Kidney capillary endothelial cell (primary cell): ENCODE data around the gene KCNG4.
"Not testable (repeated sequence)": the region's sequence is repeated elsewhere in the genome, so short reads cannot be mapped to it uniquely, and the experiment has no call there.

Experiments used
- DNase-seq: peaks from one replicate; pipeline ENCODE4 v3.0.0-alpha.2; 2018; ENCODE audit warnings: low spot score

KCNG4 gene

DNA sequence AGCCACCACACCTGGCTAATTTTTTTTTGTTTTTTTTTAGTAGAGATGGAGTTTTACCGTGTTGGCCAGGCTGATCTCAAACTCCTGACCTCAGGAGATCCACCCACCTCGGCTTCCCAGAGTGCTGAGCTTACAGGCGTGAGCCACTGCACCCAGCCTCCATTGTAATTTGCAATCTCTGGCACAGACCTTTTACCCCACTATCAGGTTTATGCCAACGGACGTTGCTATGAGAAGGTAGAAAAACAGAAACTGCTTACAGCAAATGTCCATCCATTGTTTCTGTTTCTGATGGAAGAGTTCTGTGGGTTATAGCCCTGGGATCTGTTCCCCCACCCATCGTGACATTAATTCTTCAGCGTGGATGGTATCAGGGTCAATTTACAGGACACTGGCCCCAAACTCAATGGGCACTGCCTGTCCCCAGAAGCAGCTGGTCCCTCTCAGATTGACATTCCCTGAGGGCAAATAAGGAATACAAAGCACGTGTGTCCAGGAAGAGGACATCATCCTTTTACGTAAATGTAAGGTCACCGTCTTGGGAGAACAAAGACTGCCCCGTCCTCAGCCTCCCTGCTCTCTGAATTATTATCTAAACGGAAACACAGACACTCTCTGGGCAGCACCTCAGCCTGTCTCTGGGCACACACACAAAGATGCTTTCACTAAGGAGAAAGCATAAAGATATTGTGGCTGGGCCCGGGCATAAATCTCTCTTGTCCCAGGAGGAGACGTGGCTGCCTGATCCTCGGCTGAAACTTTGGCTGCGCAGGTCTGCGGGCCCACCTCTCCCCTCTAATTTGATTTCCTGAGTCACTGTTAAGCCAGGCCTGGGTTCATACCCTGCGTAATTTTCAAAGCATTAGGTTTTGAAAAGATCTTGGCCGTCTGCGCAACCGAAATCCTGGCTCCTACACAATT, 5.2 kb downstream of the KCNG4 start:
- DNase-seq: peak; percentile 10

DNA sequence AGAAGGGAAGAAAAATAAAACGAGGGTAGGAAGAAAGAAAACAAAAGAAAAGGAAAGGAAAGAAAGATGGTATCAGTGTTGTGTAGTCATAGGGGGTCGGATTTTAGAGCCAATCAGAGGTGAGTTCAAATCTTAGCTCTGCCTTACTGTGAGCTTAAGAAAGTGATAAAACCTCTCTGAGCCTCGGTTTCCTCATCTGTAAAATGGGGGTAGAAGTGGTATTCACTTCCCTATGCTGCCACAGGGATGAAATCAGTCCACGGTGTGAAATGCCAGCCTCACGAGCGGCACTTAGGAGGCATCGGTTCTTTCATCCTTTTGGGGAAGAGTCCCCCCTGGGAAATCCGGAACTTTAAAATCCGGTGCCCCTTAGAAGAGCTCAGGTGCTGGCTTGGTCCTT, 6.1 kb downstream of the KCNG4 start:
- no peak for DNase-seq

DNA sequence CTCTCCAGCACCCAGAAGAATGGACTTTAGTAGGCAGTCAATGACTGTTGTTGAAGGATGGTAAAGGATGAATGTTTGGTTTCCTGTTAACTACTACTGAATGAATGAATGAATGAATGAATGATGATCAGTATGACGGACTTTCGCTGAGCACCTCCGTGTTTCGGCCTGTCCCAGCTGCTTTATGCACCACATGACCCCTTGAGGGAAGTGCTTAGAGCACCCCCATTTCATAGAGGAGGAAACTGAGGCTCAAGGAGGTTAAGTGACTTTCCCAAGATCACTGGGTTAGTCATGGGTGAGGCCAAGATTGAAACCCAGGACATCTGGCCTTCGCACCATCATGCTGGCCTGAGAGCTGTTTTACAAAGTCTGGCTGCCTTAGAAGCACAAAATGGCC, 6.8 kb downstream of the KCNG4 start:
- no peak for DNase-seq

DNA sequence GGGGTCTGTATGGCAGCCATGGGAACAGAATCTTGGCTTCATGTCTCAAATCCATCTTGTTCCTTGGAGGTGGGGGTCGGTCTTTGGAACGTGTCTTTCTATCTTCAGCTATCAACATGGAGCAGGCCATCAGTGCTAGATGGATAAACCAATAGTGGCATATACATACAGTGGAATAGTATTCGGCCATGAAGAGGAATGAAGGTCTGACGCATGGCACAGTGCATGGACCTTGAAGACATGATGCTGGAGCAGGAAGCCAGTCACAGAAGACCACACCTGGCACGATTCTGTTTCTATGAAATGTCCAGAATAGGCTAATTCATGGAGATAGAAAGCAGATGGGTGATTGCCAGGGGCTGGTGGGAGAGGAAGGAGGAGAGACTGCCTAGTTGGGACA, 7.8 kb downstream of the KCNG4 start:
- DNase-seq: no peak

DNA sequence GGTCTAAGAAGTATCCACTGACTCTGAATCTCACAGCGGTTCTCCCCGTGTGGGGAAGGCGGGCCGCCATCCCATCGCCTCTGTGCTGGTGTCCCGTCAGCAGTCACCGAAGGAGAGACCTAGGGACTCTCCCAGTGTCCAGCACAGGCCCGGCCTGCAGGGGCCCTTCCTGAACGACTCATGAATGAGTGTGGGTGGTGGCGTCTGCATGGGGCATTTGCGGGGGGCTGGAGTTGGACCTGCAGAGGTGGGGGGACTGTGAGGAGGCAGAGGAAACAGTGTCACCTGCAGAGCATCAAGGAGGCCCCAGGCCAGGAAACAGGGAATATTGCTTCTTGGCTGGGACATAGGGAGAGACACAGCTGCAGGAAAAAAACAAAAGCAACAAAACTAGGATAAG, 10.3 kb downstream of the KCNG4 start:
- DNase-seq: no peak

DNA sequence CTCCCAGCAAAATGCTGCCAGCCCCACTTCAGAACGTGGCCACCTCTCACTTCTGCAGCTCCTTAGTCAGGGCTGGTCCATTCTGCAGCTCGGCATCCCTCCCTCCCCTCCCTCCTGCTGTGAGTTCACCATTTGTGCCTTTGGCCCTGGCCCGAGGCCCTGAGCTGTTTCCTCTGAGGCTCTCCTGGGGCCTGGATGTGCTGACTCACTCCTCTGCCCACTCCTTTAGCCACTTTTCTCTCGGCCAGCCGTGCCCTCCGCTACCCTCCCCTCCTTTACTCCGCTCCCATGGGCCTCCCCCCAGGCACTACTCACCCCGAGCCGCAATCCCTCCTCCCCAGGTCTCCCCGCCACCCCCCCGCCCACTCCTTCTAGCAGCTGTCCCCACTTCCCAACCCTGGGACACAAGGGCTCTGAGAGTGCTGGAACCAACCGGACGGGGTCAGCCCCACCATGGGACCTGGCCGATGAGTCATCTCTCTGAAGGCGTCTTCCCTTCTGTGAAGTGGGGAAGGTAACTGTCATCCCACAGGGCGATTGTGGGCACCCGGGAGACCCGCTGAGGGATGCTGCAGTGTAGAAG, 11.5 kb downstream of the KCNG4 start:
- DNase-seq: peak; percentile 76

DNA sequence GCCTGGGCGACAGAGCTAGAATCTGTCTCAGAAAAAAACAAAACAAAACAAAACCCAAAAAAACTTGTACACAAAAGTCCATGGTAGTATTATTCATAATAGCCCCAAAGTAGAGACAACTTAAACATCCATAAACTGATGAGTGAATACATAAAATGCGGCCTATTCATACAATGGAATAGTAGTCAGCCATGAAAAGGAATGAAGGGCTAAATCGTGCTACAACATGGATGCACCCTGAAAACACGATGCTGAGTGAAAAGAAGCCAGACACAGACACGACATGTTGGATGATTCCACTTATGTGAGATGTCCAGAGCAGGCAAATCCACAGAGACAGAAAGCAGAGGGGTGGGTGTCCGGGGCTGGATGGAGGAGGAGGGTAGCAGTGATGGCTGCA, 12.3 kb downstream of the KCNG4 start:
- DNase-seq: no peak

DNA sequence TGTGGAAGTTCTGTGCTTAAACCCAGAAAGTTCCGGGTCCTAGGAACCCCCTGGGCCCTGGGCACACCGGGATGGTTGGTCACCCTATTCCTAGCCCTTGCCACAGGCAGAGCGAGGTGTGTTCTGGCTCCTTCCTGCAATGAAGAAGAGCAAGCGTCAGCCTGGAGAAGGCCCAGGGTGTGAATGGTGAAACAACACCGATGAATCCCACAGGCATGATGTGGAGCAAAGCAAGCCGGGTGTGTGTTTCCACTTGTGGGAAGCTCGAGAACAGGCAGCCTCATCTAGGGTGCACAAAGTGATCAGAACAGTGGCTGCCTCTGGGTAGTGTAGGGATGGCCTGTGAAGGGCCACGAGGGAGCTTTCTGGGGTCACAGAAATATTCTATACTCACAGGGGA, 13.8 kb downstream of the KCNG4 start:
- no peak for DNase-seq

DNA sequence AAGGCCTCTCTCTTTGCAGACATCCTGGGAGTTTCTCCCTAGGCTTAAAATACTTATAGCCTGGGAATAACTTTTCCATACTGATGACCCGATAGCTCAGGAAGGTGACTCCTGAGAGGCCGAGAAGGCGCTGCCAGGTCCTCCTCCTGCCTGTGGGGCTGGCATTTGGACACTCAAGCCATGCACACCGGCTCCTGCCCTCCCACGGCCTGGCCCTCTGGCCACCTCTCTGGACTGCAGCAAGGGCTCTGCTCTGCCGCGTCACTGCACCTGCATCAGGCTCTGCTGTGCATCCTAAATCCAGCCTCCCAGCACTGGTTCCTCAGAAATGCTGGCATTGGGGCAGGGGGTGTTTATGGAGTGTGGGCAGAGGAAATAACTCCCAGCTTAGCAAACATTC, 14.2 kb downstream of the KCNG4 start:
- DNase-seq: no peak

DNA sequence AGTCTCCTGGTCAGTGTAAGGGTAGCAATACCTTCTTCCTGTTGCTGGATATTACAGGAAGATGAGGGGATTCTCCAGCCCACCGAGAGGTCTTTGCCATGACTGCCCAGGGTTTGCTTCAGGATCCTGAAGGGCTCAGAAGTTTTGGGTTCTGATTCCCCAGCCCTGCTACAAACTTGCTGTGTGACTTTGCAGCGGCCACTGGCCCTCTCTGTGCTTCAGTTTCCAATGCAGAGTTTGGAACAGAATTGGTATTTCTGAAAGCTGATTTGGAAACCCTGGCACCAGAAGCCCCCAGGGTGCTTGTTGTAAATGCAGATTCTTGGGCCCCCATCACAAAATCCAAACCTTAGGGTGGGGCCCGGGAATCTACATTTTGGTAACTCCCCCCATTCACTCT, 14.7 kb downstream of the KCNG4 start:
- DNase-seq: no peak

DNA sequence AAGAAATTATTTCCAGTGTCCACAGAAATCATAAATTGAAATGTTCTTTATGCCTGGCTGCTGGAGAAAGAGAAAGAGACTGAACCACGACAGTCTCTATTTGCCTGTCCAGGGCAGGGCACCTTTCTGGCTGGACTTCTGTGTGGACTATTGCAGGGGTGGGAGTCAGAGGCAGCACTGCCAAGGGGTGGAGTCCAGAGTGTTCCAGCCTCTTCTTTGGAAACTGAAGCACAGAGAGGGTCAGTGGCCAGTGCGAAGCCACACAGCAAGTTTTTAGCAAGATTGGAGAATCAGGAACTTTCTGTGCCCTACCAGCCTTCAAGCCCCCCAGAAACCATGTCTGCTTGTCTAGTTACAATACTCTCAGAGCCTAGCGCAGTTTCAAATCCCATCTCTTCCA, 15.3 kb downstream of the KCNG4 start:
- DNase-seq: no peak

DNA sequence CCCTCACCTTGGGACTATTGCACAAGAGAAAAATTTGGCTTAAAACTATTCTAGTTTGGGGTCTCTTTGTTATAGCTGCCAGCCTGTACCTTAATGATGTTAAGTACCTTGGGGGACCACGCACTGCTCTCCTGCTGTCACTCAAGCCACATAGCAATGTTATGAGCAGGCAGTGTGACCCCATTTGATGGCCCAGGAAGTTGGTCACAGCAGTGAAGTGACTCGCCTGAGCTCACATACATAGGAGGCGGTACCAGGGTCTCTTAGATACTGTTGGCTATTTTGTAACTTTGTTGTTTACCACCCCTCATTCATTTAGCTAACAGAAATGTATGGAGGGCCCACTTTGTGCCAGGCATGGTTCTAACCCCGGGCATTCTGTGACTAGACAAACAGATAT, 16.4 kb downstream of the KCNG4 start:
- no peak for DNase-seq

DNA sequence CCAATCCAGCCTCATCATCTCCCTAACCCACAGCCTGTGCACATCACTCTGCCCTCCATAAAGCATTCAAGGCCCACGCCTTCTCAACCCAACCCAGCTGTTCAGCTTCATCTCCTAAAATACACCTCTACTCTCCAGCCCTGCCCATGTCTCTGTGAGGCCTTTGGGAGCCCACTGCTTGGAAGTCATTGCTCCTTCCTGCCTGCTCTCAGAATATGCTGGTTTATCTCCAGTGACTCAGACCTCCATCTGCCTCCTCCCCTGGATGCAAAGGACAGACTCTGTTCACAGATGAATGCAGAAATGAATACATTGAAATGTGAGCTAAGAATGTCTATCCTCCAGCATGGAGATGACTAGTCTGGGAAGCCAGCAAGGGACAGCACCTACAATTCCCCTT, 19.0 kb downstream of the KCNG4 start:
- no peak for DNase-seq

DNA sequence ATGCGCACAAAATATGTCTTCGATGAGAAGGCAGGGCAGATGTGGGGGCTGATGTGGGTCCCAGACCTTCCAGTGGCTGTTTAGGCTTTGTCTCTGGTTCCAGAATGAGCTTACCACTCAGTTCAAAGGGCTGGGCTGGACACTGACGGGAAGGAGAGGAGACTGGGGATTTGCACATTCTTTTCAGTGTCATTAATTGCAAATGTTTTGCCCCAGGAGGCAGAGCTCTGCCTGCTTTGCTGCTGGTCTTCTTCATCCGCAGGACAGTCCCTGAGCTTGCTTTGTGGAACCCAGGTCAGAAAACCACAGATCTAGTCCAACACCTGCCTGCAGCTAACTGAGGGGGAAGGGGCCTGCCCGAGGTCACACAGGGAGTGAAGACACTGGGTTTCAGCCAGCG, 20.9 kb downstream of the KCNG4 start:
- no peak for DNase-seq

DNA sequence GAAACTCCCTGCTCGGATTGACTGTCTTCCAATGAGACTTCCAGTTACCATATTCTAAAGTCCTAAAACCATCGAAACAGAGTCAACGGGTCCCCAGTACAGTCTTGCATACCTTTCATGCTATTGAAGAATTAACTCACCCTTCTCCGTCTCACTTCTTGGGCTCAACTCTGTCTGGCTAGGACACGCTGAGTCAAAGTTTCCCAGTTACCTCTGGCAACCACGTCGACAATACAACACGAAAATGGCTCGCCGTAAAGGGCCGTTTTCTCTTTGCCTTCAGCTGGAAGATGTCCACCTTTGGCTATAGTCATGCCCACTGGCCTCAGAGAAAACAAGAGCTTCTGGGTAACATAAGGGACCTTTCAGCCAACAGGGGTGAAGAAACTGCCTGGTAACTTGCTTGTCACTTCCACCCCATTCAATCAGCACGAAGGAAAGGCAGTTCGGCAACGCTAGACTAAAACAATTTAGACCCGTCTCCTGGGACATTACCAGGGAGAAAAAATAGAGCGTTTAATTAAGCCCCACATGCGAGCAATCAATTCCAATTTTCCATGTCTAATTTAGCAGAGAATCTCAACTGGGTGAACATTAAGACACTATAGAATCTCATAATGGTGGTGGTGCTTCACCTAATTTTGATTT, 21.5 kb downstream of the KCNG4 start:
- no peak for DNase-seq

DNA sequence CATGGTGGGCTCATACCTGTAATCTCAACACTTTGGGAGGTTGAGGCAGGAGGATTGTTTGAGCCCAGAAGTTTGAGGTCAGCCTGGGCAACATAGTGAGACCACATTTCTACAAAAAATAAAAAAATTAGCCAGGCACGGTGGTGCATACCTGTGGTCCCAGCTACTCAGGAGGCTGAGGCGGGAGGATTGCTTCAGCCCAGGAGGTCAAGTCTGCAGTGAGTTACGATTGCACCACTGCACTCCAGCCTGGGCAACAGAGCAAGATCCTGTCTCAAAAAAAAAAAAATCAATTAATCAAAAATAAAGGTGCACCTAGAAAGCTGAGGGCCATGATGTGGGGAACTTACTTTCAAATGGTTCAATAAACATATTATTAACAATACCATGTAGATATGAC, 23.7 kb downstream of the KCNG4 start:
- not testable (repeated sequence) for DNase-seq

DNA sequence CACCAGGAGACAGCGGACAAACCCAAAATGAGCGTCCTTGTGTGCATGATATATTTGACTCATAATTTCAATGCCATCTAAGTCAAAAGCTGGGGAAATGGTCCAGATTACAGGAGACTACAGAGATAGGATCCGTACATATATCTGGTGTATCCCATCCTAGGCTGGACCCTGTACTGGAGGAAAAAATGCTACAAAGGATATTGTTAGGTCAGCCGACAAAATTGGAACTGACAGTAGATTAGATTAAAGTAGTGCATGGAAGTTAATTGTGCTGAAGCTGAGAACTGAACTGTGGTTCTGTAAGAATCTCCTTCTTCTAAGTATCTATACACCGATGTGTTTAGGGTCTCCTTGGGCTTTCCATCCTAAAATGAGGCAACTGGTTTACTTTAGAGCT, 24.3 kb downstream of the KCNG4 start:
- DNase-seq: no peak

DNA sequence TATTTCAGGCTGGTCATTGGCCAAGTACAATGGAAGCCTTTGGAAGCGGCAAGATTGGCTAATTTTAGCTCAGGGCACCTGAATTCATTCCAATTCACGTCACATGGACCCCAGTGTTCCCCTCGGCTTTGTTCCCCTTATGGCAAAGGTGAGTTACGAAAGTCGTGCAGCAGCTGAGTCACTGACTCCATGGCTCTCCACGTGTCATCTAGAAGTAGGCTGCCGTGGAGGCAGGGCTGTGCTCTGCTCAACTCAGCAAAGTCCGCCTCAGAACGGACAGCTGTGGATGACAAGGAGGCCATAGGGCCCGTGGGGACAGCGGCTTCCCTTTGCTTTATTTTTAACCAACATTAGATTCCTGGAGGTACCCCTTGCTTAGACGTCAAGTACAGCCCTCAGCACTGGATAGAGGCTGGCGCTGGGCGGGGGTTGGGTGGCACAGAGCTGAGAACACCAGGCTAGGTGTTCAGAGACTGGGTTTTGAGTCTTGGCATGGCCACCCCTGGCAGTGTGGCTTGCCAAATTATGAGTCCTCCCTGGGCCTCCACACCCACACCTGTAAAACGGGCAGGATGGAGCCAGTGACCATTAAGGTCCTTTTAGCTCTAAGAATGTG, 25.3 kb downstream of the KCNG4 start:
- no peak for DNase-seq

DNA sequence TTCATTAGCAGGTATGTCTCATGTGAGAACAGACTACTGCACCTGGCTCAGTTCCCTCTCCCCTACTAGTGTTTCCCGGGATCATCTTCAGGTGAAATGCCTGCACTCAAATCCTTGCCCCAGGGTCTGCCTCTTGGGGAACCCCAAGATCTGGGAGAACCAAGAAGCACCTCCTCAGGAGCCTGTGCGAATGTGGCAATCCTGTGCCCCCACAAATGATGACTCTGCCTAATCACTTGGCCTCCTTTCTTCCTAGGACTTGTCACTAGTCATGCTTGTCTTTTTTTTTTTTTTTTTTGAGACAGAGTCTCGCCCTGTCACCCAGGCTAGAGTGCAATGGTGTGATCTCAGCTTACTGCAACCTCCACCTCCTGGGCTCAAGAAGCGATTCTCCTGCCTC, 27.2 kb downstream of the KCNG4 start:
- DNase-seq: no peak

DNA sequence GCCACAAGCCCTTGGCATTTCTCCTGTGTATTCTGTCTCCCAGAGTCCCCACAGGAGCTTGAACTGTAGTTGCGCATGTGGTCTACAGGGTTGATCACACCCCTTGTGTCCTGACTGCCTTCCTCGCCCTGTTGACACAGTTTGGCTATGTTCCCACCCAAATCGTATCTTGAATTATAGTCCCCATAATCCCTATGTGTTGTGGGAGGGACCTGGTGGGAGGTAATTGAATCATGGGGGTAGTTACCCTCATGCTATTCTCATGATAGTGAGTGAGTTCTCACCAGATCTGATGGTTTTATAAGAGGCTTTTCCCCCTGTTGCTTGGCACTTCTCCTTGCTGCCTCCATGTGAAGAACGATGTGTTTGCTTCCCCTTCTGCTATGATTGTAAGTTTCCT, 27.7 kb downstream of the KCNG4 start:
- no peak for DNase-seq

DNA sequence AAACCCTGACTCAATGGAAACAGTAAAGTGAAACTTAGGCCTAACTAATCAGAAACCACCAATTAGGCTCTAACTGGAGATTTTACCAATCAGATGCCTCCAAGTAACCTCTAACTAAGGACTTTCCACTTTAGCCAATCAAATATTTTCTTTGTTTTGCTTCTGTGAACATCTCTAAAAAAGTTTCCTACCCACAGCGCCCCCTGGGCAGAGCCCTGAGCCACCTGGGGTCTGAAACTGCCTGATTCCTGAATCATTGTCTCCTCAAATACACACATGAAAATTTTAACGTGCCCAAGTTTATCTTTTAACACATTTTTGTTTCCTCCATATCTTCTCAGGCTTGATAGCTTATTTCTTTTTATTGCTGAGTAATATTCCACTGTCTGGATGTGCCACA, 29.8 kb downstream of the KCNG4 start:
- DNase-seq: no peak

DNA sequence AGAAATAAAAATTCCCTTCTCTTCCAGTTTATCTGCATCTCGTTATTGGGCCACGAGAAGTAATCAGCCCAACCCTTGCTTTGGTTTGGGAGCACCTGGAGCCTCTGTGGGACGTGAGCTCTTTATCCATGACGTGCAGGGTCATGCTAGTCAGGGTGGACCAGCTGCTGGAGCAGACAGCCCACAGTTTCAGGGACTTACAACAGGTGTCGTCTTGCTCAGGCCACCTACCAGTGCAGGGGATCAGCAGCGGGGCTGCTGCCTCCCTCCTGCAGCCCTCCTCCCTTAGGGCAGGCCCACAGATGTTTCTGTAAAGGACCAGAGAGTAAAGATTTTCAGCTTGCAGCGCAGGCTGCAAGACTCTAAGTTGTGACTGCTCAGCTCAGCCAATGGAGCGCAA, 31.9 kb downstream of the KCNG4 start:
- DNase-seq: no peak

DNA sequence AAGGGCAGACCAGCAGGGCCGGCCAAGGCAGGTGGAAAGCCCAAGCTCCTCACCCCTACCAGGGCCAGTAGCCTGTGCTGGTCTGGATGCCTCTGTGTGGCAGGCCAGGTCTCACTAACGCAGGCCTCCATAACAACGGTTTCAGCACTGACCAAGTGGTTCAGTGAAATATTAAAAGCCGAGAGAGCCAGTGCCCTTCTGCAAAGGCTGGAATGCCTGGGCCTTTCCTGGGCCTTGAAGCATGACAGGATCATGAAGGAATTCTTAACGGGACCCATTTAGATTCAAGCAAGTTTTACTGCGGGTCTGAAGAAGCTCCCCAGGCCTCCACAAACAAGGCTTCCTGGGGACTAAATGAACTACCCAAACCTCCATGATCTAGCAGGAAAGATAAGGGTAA, 32.6 kb downstream of the KCNG4 start:
- DNase-seq: no peak
